Neuronal stem cell (in vitro differentiated cells): ENCODE measurements around the gene CPM.

Experiments used
- DNase-seq: peaks from one replicate; pipeline ENCODE4 v3.0.0-alpha.2; 2013; ENCODE audit warnings: low spot score
- H2AFZ ChIP-seq: one replicate; pipeline ENCODE4 v1.6.1; 2013; ENCODE audit warnings: mild to moderate bottlenecking, low read length, inconsistent platforms
- H2AK5ac ChIP-seq: 2 replicates; pipeline ENCODE4 v1.6.1; 2013; ENCODE audit warnings: low read depth, mild to moderate bottlenecking, inconsistent platforms, low read length, moderate library complexity, mixed read lengths
- H2BK120ac ChIP-seq: 2 replicates; pipeline ENCODE4 v1.6.1; 2013; ENCODE audit warnings: low read depth, mild to moderate bottlenecking, inconsistent platforms, low read length, moderate library complexity, mixed read lengths
- H2BK12ac ChIP-seq: one replicate; pipeline ENCODE4 v1.6.1; 2013; ENCODE audit warnings: low read length, inconsistent platforms
- H2BK15ac ChIP-seq: 2 replicates; pipeline ENCODE4 v1.6.1; 2013; ENCODE audit warnings: mild to moderate bottlenecking, low read length, inconsistent platforms, mixed read lengths
- H2BK5ac ChIP-seq: one replicate; pipeline ENCODE4 v1.6.1; 2013; ENCODE audit warnings: inconsistent platforms, mild to moderate bottlenecking, low read length, moderate library complexity
- H3K14ac ChIP-seq: one replicate; pipeline ENCODE4 v1.6.1; 2013; ENCODE audit warnings: low read length, inconsistent platforms
- H3K18ac ChIP-seq: 2 replicates; pipeline ENCODE4 v1.6.1; 2013; ENCODE audit warnings: low read length, inconsistent platforms
- H3K23ac ChIP-seq: 2 replicates; pipeline ENCODE4 v1.6.1; 2013; ENCODE audit warnings: low read depth, mild to moderate bottlenecking, mixed read lengths, low read length, inconsistent platforms; ENCODE audit not compliant: poor library complexity
- H3K27ac ChIP-seq: replicated peaks from 3 replicates; pipeline ENCODE4 v1.5.1; 2013; ENCODE audit warnings: low read length, inconsistent platforms
- H3K27me3 ChIP-seq, 3 experiments: 2 replicates each; pipeline ENCODE4 v1.6.1; 2013; ENCODE audit warnings: low read length in 3 of 3, mild to moderate bottlenecking in 2 of 3, inconsistent platforms in 1 of 3, low read depth in 1 of 3, mixed read lengths in 1 of 3, moderate library complexity in 1 of 3; ENCODE audit not compliant: control insufficient read depth in 3 of 3, insufficient read depth in 3 of 3
- H3K36me3 ChIP-seq, 2 donors: replicated peaks in 1 of 2; 2 replicates each; pipeline ENCODE4 v1.6.1; 2013; ENCODE audit warnings: low read length in 2 of 2; ENCODE audit not compliant: control insufficient read depth in 2 of 2, insufficient read depth in 2 of 2
- H3K4ac ChIP-seq: 2 replicates; pipeline ENCODE4 v1.6.1; 2013; ENCODE audit warnings: inconsistent platforms, mild to moderate bottlenecking, low read length, moderate library complexity
- H3K4me1 ChIP-seq, 2 donors: 1 replicate in 1 of 2; 2 replicates in 1 of 2; pipeline ENCODE4 v1.6.1; 2013; ENCODE audit warnings: low read length in 2 of 2, low read depth in 1 of 2; ENCODE audit not compliant: control insufficient read depth in 2 of 2, insufficient read depth in 1 of 2
- H3K4me2 ChIP-seq: one replicate; pipeline ENCODE4 v1.6.1; 2013; ENCODE audit warnings: mild to moderate bottlenecking, low read length, inconsistent platforms; ENCODE audit not compliant: insufficient read depth, poor library complexity, severe bottlenecking
- H3K4me3 ChIP-seq, 2 donors: 2 replicates each; pipeline ENCODE4 v1.5.1; 2013; ENCODE audit warnings: low read length in 2 of 2, mild to moderate bottlenecking in 2 of 2, inconsistent platforms in 1 of 2, moderate library complexity in 1 of 2
- H3K79me1 ChIP-seq: one replicate; pipeline ENCODE4 v1.6.1; 2013; ENCODE audit warnings: low read depth, mild to moderate bottlenecking, inconsistent platforms, low read length, moderate library complexity
- H3K9ac ChIP-seq: one replicate; pipeline ENCODE4 v1.6.1; 2013; ENCODE audit warnings: mild to moderate bottlenecking, low read depth, low read length, inconsistent platforms; ENCODE audit not compliant: poor library complexity
- H3K9me3 ChIP-seq, 2 donors: replicated peaks in 1 of 2; 2 replicates each; pipeline versions ENCODE3 to v1.6.1; 2013; ENCODE audit warnings: low read length in 2 of 2, mild to moderate bottlenecking in 2 of 2, inconsistent platforms in 1 of 2, low read depth in 1 of 2, mixed read lengths in 1 of 2, moderate library complexity in 1 of 2; ENCODE audit not compliant: control insufficient read depth in 2 of 2, insufficient read depth in 1 of 2
- H4K8ac ChIP-seq: one replicate; pipeline ENCODE4 v1.6.1; 2013; ENCODE audit warnings: low read depth, mild to moderate bottlenecking, inconsistent platforms, low read length, moderate library complexity
- H4K91ac ChIP-seq: one replicate; pipeline ENCODE4 v1.6.1; 2013; ENCODE audit warnings: low read length, low read depth, mild to moderate bottlenecking, inconsistent platforms; ENCODE audit not compliant: poor library complexity
- WGBS, 2 donors: extraction: QIAGEN DNeasy Blood & Tissue Kit; methylation state at CpG; one replicate each; pipeline ENCODE4 v1.1.7; 2013; ENCODE audit warnings: missing lambda C conversion rate in 2 of 2, mixed read lengths in 1 of 2; ENCODE audit not compliant: insufficient read length in 2 of 2, insufficient replicate concordance in 1 of 2; ENCODE audit errors: extremely low coverage in 2 of 2; 5-methylcytosine and 5-hydroxymethylcytosine counted together

The CPM gene

DNA sequence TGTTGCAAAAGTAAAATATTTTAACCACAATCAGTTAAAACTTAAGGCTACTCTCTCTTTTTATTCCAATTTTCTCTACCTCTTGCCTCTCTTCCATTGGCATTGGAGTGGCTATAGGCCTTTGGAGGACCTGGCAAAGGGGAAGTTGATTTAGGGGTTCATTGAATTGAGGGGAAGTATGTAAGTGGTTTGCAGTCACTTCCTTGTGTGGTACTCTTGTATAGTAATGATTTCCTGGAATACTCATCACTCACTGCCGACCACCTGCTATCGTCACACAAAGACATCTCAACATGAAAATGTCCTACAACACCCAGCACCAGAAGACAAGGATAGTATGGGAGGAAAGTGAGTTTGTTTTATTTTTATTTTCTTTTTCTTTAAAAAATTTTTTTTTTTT lies 45.7 kb upstream of the CPM start:
- no peak for DNase-seq
- no peaks in the 10 kb centered on the region for H3K79me1 ChIP-seq
- H3K27me3 ChIP-seq = peaks cover 0 to 2% (median 0%) of the 10 kb centered on the region in 3 experiments
- no peak overlapping the region for H2AFZ ChIP-seq
- no peak overlapping the region for H3K18ac ChIP-seq
- H3K36me3 ChIP-seq = no peaks in the 10 kb centered on the region
- no peak overlapping the region for H4K8ac ChIP-seq
- WGBS, 2 donors = no CpG with 5 or more reads among the region's 2 CpGs
- H3K14ac ChIP-seq = no peak overlapping the region
- no peaks in the 10 kb centered on the region for H3K4me1 ChIP-seq
- H3K27ac ChIP-seq = no peak overlapping the region
- peaks cover 0 to 2% of the 10 kb centered on the region in 2 donors for H3K9me3 ChIP-seq
- H3K23ac ChIP-seq = no peak overlapping the region
- no peak overlapping the region for H2BK5ac ChIP-seq
- H4K91ac ChIP-seq = no peak overlapping the region
- H3K4me2 ChIP-seq = no peak overlapping the region
- no peak overlapping the region for H2BK15ac ChIP-seq
- H2AK5ac ChIP-seq = no peak overlapping the region
- no peak overlapping the region for H2BK12ac ChIP-seq
- H3K4ac ChIP-seq = no peak overlapping the region
- no peak overlapping the region for H3K9ac ChIP-seq
- no peak overlapping the region for H3K4me3 ChIP-seq
- H2BK120ac ChIP-seq = no peak overlapping the region

GRCh38 chr12:68977909-68978610 lies 45.1 kb upstream of the CPM start:
- peaks cover 0 to 2% (median 0%) of the 10 kb centered on the region in 3 experiments for H3K27me3 ChIP-seq
- no peak overlapping the region for H3K27ac ChIP-seq
- H4K91ac ChIP-seq = no peak overlapping the region
- H3K4me1 ChIP-seq = no peaks in the 10 kb centered on the region
- no peak overlapping the region for H3K4me3 ChIP-seq
- no peak overlapping the region for H2BK12ac ChIP-seq
- H2BK120ac ChIP-seq = no peak overlapping the region
- WGBS, 2 donors = no CpG with 5 or more reads among the region's 1 CpG
- peaks cover 0 to 2% of the 10 kb centered on the region in 2 donors for H3K9me3 ChIP-seq
- H3K18ac ChIP-seq = no peak overlapping the region
- no peak overlapping the region for H4K8ac ChIP-seq
- H3K4me2 ChIP-seq = no peak overlapping the region
- H3K79me1 ChIP-seq = no peaks in the 10 kb centered on the region
- H3K14ac ChIP-seq = no peak overlapping the region
- H2AK5ac ChIP-seq = no peak overlapping the region
- no peak overlapping the region for H3K23ac ChIP-seq
- H2BK15ac ChIP-seq = no peak overlapping the region
- no peak overlapping the region for H2AFZ ChIP-seq
- H3K9ac ChIP-seq = no peak overlapping the region
- H3K36me3 ChIP-seq = no peaks in the 10 kb centered on the region
- DNase-seq = no peak
- no peak overlapping the region for H3K4ac ChIP-seq
- no peak overlapping the region for H2BK5ac ChIP-seq

DNA sequence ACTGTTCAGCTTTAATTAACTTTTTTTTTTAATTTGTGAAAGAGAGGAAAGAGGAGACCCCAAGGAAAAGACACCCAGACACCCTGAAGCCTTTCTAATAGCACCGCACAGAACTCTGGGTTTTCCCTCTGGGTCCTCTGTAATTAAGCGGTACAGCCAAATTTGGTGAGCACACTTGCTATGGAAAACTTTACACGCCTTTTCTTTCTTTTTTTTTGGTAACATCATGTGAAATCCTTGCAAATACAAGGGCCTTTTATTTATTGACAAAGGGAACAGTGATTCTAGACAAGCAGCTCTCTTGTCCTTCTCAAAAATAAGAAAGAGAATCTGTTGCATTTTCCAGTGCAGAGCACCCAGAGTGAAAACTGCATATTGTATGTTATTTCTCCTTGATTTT lies 44.4 kb upstream of the CPM start:
- Histone ChIP-seq H3K9ac (no peak overlapping the region), H3K4me1 (no peaks in the 10 kb centered on the region), H3K18ac (no peak overlapping the region), H3K4ac (no peak overlapping the region), H3K27ac (no peak overlapping the region), H2BK15ac (no peak overlapping the region), H2AK5ac (no peak overlapping the region), H4K91ac (no peak overlapping the region), H3K79me1 (no peaks in the 10 kb centered on the region), H4K8ac (no peak overlapping the region), H3K9me3 (peaks cover 0 to 2% of the 10 kb centered on the region in 2 donors), H2BK120ac (no peak overlapping the region), H2BK12ac (no peak overlapping the region), H3K4me2 (no peak overlapping the region), H3K23ac (no peak overlapping the region), H3K14ac (no peak overlapping the region), H3K27me3 (peaks cover 0 to 2% (median 0%) of the 10 kb centered on the region in 3 experiments), H3K36me3 (no peaks in the 10 kb centered on the region), H2BK5ac (no peak overlapping the region), H3K4me3 (no peak overlapping the region), H2AFZ (no peak overlapping the region)
- no peak for DNase-seq
- WGBS, 2 donors = no CpG with 5 or more reads among the region's 3 CpGs

GRCh38 chr12:68976395-68976841 lies 43.4 kb upstream of the CPM start:
- Histone ChIP-seq H3K18ac (no peak overlapping the region), H3K4me3 (no peak overlapping the region), H3K14ac (no peak overlapping the region), H2BK12ac (no peak overlapping the region), H2BK5ac (no peak overlapping the region), H4K91ac (no peak overlapping the region), H3K9ac (no peak overlapping the region), H2AK5ac (no peak overlapping the region), H4K8ac (no peak overlapping the region), H2BK120ac (no peak overlapping the region), H3K4me1 (no peaks in the 10 kb centered on the region), H3K4ac (no peak overlapping the region), H3K36me3 (no peaks in the 10 kb centered on the region), H3K79me1 (no peaks in the 10 kb centered on the region), H3K4me2 (no peak overlapping the region), H3K23ac (no peak overlapping the region), H2BK15ac (no peak overlapping the region), H2AFZ (no peak overlapping the region), H3K27me3 (no peaks in the 10 kb centered on the region), H3K9me3 (peaks cover 0 to 2% of the 10 kb centered on the region in 2 donors), H3K27ac (no peak overlapping the region)
- WGBS, 2 donors = no CpG with 5 or more reads among the region's 2 CpGs
- DNase-seq = no peak
